Natural killer cell (primary cell): ENCODE results near the gene RASGRP3. TPM values are rescaled to one million over a fixed set of nuclear protein-coding genes. Genes with fewer than 3 reads are reported as not detected.

Experiments used
- ATAC-seq, 3 donors: fragments of 150-1000 bp in 2 of 3; fragments of 200-7000 bp in 1 of 3; cut with Tn5 transposase; 1 replicate in 1 of 3; 2 replicates in 2 of 3; pipeline ENCODE4 v1.10.0; 2021; ENCODE audit warnings: mild to moderate bottlenecking in 2 of 3, moderate library complexity in 2 of 3
- DNase-seq, 2 donors: peaks; one replicate each; pipeline versions ENCODE4 v3.0.0 to v3.0.0-alpha.2; 2013 to 2021; ENCODE audit warnings: mixed read lengths in 1 of 2
- H3K27ac ChIP-seq: one replicate; pipeline ENCODE4 v1.5.1; 2013; ENCODE audit warnings: mild to moderate bottlenecking, low read length
- H3K27me3 ChIP-seq: one replicate; pipeline ENCODE4 v1.6.1; 2013; ENCODE audit warnings: low read length; ENCODE audit not compliant: control insufficient read depth, insufficient read depth
- H3K36me3 ChIP-seq: one replicate; pipeline ENCODE4 v1.6.1; 2013; ENCODE audit warnings: low read length; ENCODE audit not compliant: control insufficient read depth, insufficient read depth
- H3K4me1 ChIP-seq: one replicate; pipeline ENCODE4 v1.6.1; 2013; ENCODE audit warnings: low read length; ENCODE audit not compliant: control insufficient read depth, insufficient read depth
- H3K4me3 ChIP-seq: one replicate; pipeline ENCODE4 v1.5.1; 2013; ENCODE audit warnings: low read length
- H3K9me3 ChIP-seq: one replicate; pipeline ENCODE4 v1.6.1; 2013; ENCODE audit warnings: low read length; ENCODE audit not compliant: control insufficient read depth, insufficient read depth
- H3K27ac Mint-ChIP-seq, 2 donors: one replicate each; pipeline ENCODE4 v1.8.0; 2022; ENCODE audit warnings: mild to moderate bottlenecking in 2 of 2, mixed read lengths in 2 of 2, moderate library complexity in 1 of 2
- H3K27me3 Mint-ChIP-seq, 2 donors: one replicate each; pipeline ENCODE4 v1.8.0; 2022; ENCODE audit warnings: low read depth in 2 of 2, mixed read lengths in 2 of 2
- H3K36me3 Mint-ChIP-seq: one replicate; pipeline ENCODE4 v1.8.0; 2022; ENCODE audit warnings: mixed read lengths
- H3K4me1 Mint-ChIP-seq, 2 donors: one replicate each; pipeline ENCODE4 v1.8.0; 2022; ENCODE audit warnings: mixed read lengths in 2 of 2
- H3K4me3 Mint-ChIP-seq: one replicate; pipeline ENCODE4 v1.8.0; 2022; ENCODE audit warnings: mild to moderate bottlenecking, moderate library complexity, mixed read lengths
- H3K9me3 Mint-ChIP-seq, 2 donors: one replicate each; pipeline ENCODE4 v1.8.0; 2022; ENCODE audit warnings: mixed read lengths in 2 of 2
- CTCF ChIP-seq: fragments of 200-600 bp; IDR thresholded peaks from one replicate; pipeline ENCODE4 v1.8.0; 2022; ENCODE audit warnings: antibody characterized with exemption
- WGBS: methylation state at CpG from one replicate; pipeline ENCODE4 v1.1.7; 2013; ENCODE audit warnings: missing lambda C conversion rate; ENCODE audit not compliant: insufficient coverage; 5-methylcytosine and 5-hydroxymethylcytosine counted together
- intact Hi-C: fragments of 100-400 bp; cut with micrococcal nuclease; formaldehyde crosslinking; loops from one replicate; pipeline ENCODE4 v1.14.2; 2022
- total RNA-seq, 4 donors: library from RNA; stranded (reverse); fragments of 120-200 nt in 1 of 4; gene quantifications; one replicate each; pipeline versions ENCODE4 v1.2.3 to v1.2.4, GENCODE V29; 2013 to 2022

The RASGRP3 gene
- total RNA-seq, 3 donors from 2014 or later (not counting 1 experiment from before 2014, with no cell fraction given), result 1.8 to 21.1 (median 2.7) TPM

GRCh38 chr2:33560017-33560416 is 83.6 kb downstream of the RASGRP3 start:
- H3K27me3 ChIP-seq, result no peaks in the 10 kb centered on the region
- intact Hi-C loops, result no loop called here
- ATAC-seq, result no peak
- no peak overlapping the region for H3K4me3 ChIP-seq
- H3K36me3 ChIP-seq, result no peaks in the 10 kb centered on the region
- 77% methylated on average over 2 of the region's 2 CpGs for WGBS
- Mint-ChIP-seq H3K4me3 (no peak overlapping the region), H3K4me1 (peaks cover 2 to 3% of the 10 kb centered on the region in 2 donors), H3K36me3 (no peaks in the 10 kb centered on the region), H3K9me3 (no peaks in the 10 kb centered on the region), H3K27me3 (no peaks in the 10 kb centered on the region), H3K27ac (no peak overlapping the region)
- no peak overlapping the region for H3K27ac ChIP-seq
- DNase-seq, result no peak
- no peak for TF ChIP-seq CTCF
- H3K9me3 ChIP-seq, result no peaks in the 10 kb centered on the region
- peaks cover 2% of the 10 kb centered on the region for H3K4me1 ChIP-seq

GRCh38 chr2:33561872-33562271 is 85.4 kb downstream of the RASGRP3 start:
- no peak overlapping the region for H3K27ac Mint-ChIP-seq
- no peak overlapping the region for H3K4me3 Mint-ChIP-seq
- ATAC-seq (no peak), DNase-seq (no peak)
- Histone ChIP-seq H3K27me3 (no peaks in the 10 kb centered on the region), H3K9me3 (no peaks in the 10 kb centered on the region), H3K27ac (no peak overlapping the region), H3K4me1 (no peaks in the 10 kb centered on the region), H3K36me3 (no peaks in the 10 kb centered on the region), H3K4me3 (no peak overlapping the region)
- intact Hi-C loops, result no loop called here
- no peak for TF ChIP-seq CTCF
- no peaks in the 10 kb centered on the region for H3K9me3 Mint-ChIP-seq
- H3K27me3 Mint-ChIP-seq, result no peaks in the 10 kb centered on the region
- H3K36me3 Mint-ChIP-seq, result no peaks in the 10 kb centered on the region
- H3K4me1 Mint-ChIP-seq, result no peaks in the 10 kb centered on the region

GRCh38 chr2:33570681-33571080 is 94.2 kb downstream of the RASGRP3 start:
- no peak overlapping the region for H3K27ac Mint-ChIP-seq
- no peaks in the 10 kb centered on the region for H3K4me1 Mint-ChIP-seq
- no peaks in the 10 kb centered on the region for H3K9me3 ChIP-seq
- no peak for DNase-seq
- H3K9me3 Mint-ChIP-seq, result no peaks in the 10 kb centered on the region
- H3K4me3 Mint-ChIP-seq, result no peak overlapping the region
- ATAC-seq, result no peak
- no peak for TF ChIP-seq CTCF
- H3K27me3 Mint-ChIP-seq, result no peaks in the 10 kb centered on the region
- no peaks in the 10 kb centered on the region for H3K4me1 ChIP-seq
- H3K4me3 ChIP-seq, result no peak overlapping the region
- no peaks in the 10 kb centered on the region for H3K27me3 ChIP-seq
- no peaks in the 10 kb centered on the region for H3K36me3 ChIP-seq
- no peak overlapping the region for H3K27ac ChIP-seq
- intact Hi-C loops, result no loop called here
- 85% methylated on average over 1 of the region's 2 CpGs for WGBS
- no peaks in the 10 kb centered on the region for H3K36me3 Mint-ChIP-seq

GRCh38 chr2:33573657-33574056 is 97.2 kb downstream of the RASGRP3 start:
- Histone ChIP-seq H3K27me3 (no peaks in the 10 kb centered on the region), H3K9me3 (no peaks in the 10 kb centered on the region), H3K27ac (no peak overlapping the region), H3K4me3 (no peak overlapping the region), H3K36me3 (no peaks in the 10 kb centered on the region), H3K4me1 (no peaks in the 10 kb centered on the region)
- Mint-ChIP-seq H3K27me3 (no peaks in the 10 kb centered on the region), H3K27ac (no peak overlapping the region), H3K36me3 (no peaks in the 10 kb centered on the region), H3K4me3 (no peak overlapping the region), H3K9me3 (no peaks in the 10 kb centered on the region), H3K4me1 (no peaks in the 10 kb centered on the region)
- intact Hi-C loops, result no loop called here
- no peak for ATAC-seq
- no peak for TF ChIP-seq CTCF
- WGBS, result 85% methylated on average over 6 of the region's 6 CpGs
- DNase-seq, result no peak
